Mucosa of descending colon (tissue), 3 donors: ENCODE results near the gene GNGT2. TPM values are rescaled to one million over a fixed set of nuclear protein-coding genes. Genes with fewer than 3 reads are reported as not detected.

Source experiments
- ATAC-seq: fragments of 200-7000 bp; cut with Tn5 transposase; one replicate; pipeline ENCODE4 v1.9.1; 2020; ENCODE audit warnings: mild to moderate bottlenecking, moderate library complexity
- DNase-seq, 3 donors: peaks; one replicate each; pipeline ENCODE4 v3.0.0-alpha.2; 2020
- H3K36me3 ChIP-seq: fragments of 200-600 bp; one replicate; pipeline ENCODE4 v1.8.0; 2021; ENCODE audit warnings: low read depth, mild to moderate bottlenecking
- H3K4me1 ChIP-seq: fragments of 200-600 bp; one replicate; pipeline ENCODE4 v1.8.0; 2021; ENCODE audit warnings: low read depth, mild to moderate bottlenecking
- H3K4me3 ChIP-seq: fragments of 200-600 bp; one replicate; pipeline ENCODE4 v1.8.0; 2021; ENCODE audit warnings: mild to moderate bottlenecking
- H3K9me3 ChIP-seq: fragments of 200-600 bp; one replicate; pipeline ENCODE4 v1.8.0; 2021; ENCODE audit warnings: mild to moderate bottlenecking
- CTCF ChIP-seq: fragments of 200-600 bp; IDR thresholded peaks from one replicate; pipeline ENCODE4 v1.8.0; 2022; ENCODE audit warnings: antibody characterized with exemption, mild to moderate bottlenecking
- intact Hi-C, 2 donors: fragments of 100-400 bp; cut with DNase I in 1 of 2; cut with micrococcal nuclease in 1 of 2; formaldehyde crosslinking; loops; one replicate each; pipeline versions ENCODE4 v1.11.0 to v1.11.1; 2022; cut with DNase I, micrococcal nuclease
- total RNA-seq, 3 donors: library from RNA; stranded (reverse); fragmentation: NEBNext Ultra II Directional in 2 of 3; extraction: Animal tissue kit (Norgen Biotek cat#: 25700) in 2 of 3; gene quantifications; one replicate each; pipeline versions ENCODE4 v1.2.1 to v1.2.4, GENCODE V29; 2021 to 2023
- donor health status: DM: no; HTN: no; CAD: no; lungs with moderate emphysema.
- donor health status: DM: no; HTN: no; CAD: no.
- donor health status: DM: no; HTN: yes; CAD: no.

The GNGT2 gene
- total RNA-seq, 3 donors from 2014 or later: 0.89 to 1.7 (median 0.96) TPM

GRCh38 chr17:49229076-49229804, 18.9 kb upstream of the GNGT2 start:
- Histone ChIP-seq H3K9me3 (no peaks in the 10 kb centered on the region), H3K4me3 (no peak overlapping the region), H3K4me1 (peaks cover 17% of the 10 kb centered on the region), H3K36me3 (no peaks in the 10 kb centered on the region)
- no peak for TF ChIP-seq CTCF
- DNase-seq (no peak), ATAC-seq (no peak)
- intact Hi-C loops: loop anchor here in 1 of 2 donors (10.0 kb wide), 1 partner anchor 54 kb away; no protein-coding TSS in a partner anchor

- Histone ChIP-seq H3K9me3 (no peaks in the 10 kb centered on the region), H3K36me3 (no peaks in the 10 kb centered on the region), H3K4me1 (peaks cover 28% of the 10 kb centered on the region), H3K4me3 (no peak overlapping the region)
- intact Hi-C loops: loop anchor here in 1 of 2 donors (10.0 kb wide), 1 partner anchor 53 kb away; no protein-coding TSS in a partner anchor
- DNase-seq (peak; percentile 75 to 89 (median 84)), ATAC-seq (peak; percentile 64)
- peak; percentile 62 for TF ChIP-seq CTCF
These were observed 17.3 kb upstream of the GNGT2 start for GRCh38 chr17:49227436-49228261.

- Histone ChIP-seq H3K36me3 (no peaks in the 10 kb centered on the region), H3K4me1 (peaks cover 28% of the 10 kb centered on the region), H3K4me3 (no peak overlapping the region), H3K9me3 (no peaks in the 10 kb centered on the region)
- ATAC-seq (no peak), DNase-seq (no peak)
- intact Hi-C loops: loop anchor here in 1 of 2 donors (10.0 kb wide), 1 partner anchor 52 kb away; no protein-coding TSS in a partner anchor
- TF ChIP-seq CTCF: no peak
These were observed 16.5 kb upstream of the GNGT2 start for GRCh38 chr17:49226771-49227435.

- Histone ChIP-seq H3K4me3 (no peak overlapping the region), H3K4me1 (peaks cover 21% of the 10 kb centered on the region), H3K9me3 (no peaks in the 10 kb centered on the region), H3K36me3 (no peaks in the 10 kb centered on the region)
- TF ChIP-seq CTCF: no peak
- no peak for ATAC-seq
- intact Hi-C loops: loop anchor here in 1 of 2 donors (10.0 kb wide), 1 partner anchor 51 kb away; no protein-coding TSS in a partner anchor
- DNase-seq: no peak
These were observed 15.3 kb upstream of the GNGT2 start for GRCh38 chr17:49225554-49226236.

- intact Hi-C loops: loop anchor here in 1 of 2 donors (10.0 kb wide), 1 partner anchor 50 kb away; no protein-coding TSS in a partner anchor
These were observed 14.6 kb upstream of the GNGT2 start for GRCh38 chr17:49224997-49225337.

More at GRCh38 chr17:49224997-49225337, 14.6 kb upstream of the GNGT2 start:
- H3K4me1 ChIP-seq: peaks cover 16% of the 10 kb centered on the region
- no peak overlapping the region for H3K4me3 ChIP-seq
- H3K36me3 ChIP-seq: no peaks in the 10 kb centered on the region
- DNase-seq (no peak), ATAC-seq (no peak)
- H3K9me3 ChIP-seq: no peaks in the 10 kb centered on the region
- no peak for TF ChIP-seq CTCF
